GM18505 (cell line): ENCODE measurements around the gene STT3B.
A peak's percentile ranks its signal among the peaks of the same experiment; 100 is the strongest.

ENCODE experiments used
- ATAC-seq: cut with Tn5 transposase; IDR thresholded peaks from one replicate; pipeline ENCODE4 v1.9.1; 2021; ENCODE audit not compliant: unreplicated experiment
- POLR2A ChIP-seq: IDR thresholded peaks from 4 replicates; pipeline ENCODE4 v1.6.1; 2011; ENCODE audit warnings: borderline replicate concordance; ENCODE audit not compliant: insufficient read depth, insufficient read length; ENCODE audit errors: extremely low read depth

Gene STT3B

DNA sequence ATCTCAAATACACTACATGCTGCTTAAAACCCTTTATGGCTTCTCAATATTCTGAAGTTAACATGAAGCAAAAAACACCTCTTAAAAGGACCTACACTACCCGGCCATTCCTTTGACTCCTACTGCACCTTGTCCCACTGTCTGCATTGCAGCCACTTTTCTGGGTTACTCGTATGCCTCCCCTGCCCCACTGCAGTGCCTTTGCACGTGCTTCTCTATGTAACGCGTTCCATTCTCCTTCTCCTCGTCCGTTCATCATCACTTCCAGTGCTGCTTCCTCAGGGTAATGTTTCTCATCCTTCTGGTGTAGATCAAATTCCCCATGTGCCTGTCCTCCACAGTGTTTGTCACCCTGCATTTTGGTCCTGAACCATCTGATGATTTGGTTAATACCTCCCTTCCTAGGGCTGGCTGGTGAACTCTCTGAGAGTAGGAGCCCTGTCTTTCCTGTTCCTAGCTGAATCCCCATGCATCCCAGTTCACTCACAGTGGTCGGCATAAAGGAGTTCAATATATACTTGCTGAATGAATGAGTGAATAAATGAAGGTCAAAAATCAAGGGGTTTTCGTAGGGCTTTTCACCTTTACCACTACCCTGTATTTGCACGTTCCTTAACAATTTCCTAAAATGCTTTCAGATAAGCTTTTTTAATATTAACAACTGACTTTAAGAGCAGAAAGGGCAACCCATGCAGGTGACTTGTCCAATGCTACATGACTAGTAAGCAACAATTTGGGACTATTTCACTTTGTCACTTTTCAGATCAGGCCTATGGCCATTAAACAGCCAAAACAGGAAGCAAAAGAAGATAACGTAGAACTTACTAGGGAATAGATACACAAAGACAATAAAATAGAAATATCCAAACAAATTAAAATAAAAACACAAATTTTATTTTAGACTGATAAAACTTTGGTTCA lies 2.4 kb upstream of the STT3B start:
- TF ChIP-seq POLR2A, result no peak
- no peak for ATAC-seq

DNA sequence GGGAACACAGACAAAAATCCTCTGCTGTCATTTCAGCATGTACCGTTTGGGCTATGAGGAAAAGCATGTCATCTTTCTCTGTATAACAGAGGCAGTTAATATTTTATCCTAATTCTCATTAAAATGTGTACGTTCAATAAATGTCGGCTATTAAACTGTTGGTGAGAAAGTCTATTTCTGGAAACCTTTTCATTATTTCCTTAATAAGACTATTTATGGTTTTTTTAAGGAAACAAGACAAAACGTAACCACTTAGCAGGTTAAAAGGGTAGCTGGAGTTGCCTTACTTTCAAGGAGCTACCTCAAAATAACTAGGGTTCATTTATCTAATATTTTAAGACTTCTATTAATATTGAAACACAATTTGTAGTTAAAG lies 1.8 kb upstream of the STT3B start:
- TF ChIP-seq POLR2A, result no peak
- no peak for ATAC-seq

DNA sequence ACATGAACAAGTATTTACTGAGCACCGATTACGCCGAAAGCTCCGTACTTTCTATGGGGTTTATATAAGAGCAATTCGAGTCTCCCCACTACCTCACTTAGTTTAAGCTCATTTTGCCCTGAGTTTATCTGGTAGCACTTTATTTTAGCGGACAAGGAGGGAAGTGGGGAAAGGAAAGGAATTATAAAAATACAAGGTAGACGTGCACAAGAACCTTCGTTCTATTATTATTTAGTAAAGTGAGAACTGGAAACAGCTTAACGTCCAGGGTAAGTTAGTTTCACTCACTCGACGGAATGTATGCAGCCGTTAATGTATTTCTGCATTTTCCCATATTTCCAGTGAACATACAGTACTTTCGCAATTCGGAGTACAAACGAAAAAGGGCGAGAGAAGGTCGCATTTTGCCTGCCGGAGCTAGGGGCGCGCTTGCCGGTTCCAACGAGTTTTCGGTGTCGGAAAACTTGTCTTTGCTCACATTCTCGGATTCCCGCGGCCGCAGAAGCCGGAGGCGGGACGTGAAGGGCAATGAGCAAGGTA lies 1.2 kb upstream of the STT3B start:
- ATAC-seq, result no peak
- TF ChIP-seq POLR2A, result no peak

DNA sequence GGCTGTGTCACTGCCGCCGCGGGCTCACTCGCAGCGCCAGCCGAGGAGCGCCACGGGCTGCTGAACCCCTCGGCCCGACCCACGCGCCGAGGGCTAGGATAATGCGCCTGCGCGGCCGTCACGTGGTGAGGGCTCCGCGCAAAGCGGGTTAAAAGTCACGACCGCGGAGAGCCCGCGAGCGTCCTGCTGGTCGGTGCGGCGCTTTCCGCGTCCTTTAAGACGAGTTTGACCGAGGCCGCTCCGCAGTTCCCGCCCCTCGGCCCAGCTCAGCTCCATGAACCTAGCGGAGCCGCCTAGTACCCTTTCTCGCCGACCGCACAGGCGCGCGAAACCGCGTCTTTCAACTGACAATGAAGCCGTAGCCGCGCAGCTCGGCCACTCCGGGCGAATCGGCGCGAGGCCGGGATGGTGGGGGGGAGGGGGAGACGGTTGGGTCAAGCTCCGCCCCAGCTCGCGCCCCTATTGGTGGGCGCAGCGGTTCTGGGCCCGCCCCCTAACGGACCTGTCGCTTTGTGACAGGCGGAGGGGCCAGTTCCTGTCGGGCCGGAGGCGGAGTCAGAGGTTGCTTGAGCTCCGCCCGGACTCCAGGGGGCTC lies 636 bp upstream of the STT3B start:
- ATAC-seq, result peak; percentile 86
- peak; percentile 95 for TF ChIP-seq POLR2A

DNA sequence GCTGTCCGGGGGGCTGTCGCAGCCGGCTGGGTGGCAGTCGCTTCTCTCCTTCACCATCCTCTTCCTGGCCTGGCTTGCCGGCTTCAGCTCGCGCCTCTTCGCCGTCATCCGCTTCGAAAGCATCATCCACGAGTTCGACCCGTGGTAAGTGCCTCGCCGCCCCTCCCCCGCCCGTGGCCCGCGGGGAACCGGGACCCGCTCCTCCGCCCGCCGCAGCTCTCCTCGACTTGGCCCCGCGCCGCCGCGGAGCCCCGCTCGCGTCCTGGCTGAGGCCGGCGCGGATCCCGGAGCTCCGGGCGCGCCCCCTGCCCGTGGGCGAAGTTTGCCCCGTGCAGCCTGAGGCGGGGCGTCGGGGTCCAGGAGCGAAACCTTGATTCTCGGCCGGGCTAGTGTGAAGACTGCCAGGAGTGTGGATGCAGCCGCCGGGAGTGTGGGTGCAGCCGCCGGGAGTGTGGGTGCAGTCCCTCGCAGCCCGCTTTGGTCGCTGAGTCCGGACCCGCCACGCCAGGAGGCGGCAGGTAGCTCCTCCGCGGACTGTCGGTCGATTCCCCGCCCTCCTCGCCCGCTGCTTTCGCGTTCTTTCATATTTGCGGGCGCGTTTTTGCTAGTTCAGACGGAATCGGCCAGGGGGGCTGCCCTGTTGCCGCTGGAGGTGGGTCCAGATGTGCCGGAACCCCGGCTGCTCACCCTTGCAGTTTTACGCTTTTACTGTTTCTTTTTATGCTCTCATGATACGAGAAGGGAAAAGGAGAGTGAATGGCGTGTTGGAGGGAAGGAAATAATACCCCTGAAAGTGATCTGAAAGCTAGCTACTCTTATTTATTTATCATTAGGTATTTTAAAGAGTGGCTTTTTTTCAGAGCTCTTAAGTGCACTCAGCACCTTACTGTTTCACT lies 692 bp downstream of the STT3B start:
- ATAC-seq, result peak; percentile 5
- TF ChIP-seq POLR2A, result no peak

DNA sequence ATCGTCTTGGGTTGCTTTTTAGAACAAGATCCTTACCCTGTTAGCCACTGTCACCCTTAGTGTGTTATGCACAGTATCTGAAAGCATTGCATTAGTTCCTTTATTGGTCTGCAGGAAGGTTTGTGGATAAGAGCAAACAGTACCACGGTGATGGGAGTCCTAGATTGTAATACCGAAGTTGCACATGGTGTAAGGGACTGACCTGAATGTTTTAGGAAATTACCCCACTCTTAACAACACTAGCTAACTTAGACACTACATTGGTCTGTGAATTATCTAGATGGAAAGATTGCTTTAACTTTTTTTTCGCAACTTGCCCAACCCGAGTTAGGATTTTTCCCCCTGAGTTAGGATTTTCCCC lies 1.3 kb downstream of the STT3B start:
- no peak for ATAC-seq
- no peak for TF ChIP-seq POLR2A

DNA sequence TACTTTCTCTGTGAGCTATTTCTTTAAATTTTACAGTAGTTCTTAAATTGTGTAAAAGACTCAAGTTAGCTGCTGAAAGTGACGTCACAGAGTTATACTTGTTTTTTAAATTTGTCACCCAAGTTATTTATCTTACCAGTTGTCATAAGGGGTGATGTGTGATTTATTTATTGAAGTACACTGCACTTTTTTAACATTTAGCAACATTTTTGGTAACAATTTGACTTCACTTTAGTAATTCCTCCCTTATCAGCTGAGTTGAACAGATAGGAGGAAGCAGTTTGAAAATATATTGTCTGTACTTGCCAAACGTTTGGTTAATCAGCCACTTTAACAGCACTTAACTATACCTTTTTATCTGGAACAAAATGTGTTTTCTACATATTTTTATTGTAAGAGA lies 3.8 kb downstream of the STT3B start:
- TF ChIP-seq POLR2A, result no peak
- no peak for ATAC-seq

DNA sequence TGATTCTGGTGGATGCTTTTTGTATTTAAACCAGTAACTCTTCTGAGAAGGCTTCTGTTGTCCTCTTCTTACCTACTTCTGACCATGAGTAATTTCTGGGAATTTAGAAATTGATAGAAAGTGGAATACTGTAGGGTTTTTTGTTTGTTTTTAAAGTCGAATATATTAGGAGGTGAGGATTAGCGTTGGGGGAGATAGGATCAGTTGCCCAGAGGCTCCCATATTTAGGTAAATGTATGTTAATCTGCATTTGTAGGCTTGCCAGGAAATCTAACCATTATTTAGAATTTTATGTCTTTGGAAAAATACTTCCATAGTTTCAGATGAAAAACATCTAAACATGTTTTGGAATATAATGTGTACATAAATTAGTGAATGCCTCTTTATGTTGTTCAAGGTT lies 6.1 kb downstream of the STT3B start:
- no peak for ATAC-seq
- TF ChIP-seq POLR2A, result no peak

DNA sequence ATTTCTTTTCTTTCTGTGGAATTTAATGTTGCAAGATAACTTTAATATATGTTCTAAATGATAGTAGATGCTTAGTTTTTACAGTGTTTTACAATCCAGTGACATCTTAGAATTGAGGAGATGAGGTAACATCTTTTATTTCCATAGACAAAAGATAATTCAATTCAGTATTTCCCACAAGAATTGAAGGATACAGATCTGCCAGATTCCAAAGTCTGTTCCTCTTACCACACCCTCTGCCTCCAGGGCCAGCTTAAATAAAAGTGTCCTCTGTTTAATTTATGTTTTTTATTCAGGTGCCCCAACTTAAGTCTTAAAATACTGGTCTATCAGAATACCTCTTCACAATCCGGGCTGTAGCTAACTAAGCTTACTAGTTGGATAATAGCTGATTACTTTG lies 6.5 kb downstream of the STT3B start:
- no peak for ATAC-seq

DNA sequence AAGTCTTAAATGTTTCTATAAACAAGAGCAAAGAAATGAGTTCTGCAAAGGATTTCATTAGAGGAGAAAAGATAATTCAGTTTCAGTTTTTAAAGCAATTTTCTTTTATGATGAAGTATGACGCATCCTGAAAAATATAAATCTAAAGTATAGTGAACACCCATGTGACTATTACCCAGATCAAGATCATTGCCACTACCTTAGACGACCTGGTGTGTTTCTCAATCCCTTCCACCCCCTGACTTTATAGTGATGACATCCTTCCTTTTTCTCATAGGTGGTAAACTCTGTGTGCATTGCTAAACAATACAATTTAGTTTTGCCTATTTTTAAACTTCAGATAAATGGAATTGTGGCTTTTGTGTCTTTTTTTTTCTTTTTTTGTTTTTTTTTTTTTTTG lies 8.4 kb downstream of the STT3B start:
- TF ChIP-seq POLR2A, result no peak
- ATAC-seq, result no peak

More for the DNA sequence above, 6.5 kb downstream of the STT3B start:
- no peak for TF ChIP-seq POLR2A

DNA sequence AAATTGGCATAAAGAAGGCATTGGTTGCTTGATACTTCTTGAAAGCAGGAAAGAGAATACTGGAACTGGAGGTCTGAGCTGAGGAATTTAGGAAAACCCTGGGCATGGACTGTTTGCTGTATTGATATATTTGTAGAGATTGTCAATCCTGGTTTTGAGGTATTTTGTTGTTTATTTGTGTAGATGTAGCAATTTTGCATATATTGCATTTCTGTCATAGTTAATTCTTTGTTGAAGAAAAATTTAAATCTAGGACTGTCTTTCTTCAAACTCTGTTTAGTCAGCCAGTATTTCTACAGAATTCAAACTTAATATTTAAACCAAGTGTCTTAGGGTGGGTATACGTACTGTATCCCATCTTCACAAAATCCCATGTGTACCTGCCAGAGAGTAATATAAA lies 9.5 kb downstream of the STT3B start:
- no peak for ATAC-seq
- TF ChIP-seq POLR2A, result no peak

DNA sequence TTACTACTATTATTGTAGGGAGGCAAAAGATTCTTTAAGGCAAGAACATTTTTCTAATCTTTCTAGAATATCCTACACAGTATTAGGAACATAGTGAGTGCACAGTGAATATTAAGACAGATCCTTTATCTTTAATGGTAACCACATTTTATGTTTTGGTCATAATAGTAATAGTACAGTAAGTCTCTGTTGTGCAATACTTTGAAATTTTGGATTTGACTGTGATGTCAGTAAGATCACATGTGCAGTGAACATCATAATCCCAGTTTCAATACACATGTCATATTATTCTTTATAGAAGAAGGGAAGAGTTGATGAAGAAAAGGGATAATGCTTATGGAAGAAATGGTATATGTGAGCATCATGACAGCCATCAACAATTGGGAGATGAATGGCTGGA lies 10.7 kb downstream of the STT3B start:
- ATAC-seq, result no peak
- TF ChIP-seq POLR2A, result no peak

DNA sequence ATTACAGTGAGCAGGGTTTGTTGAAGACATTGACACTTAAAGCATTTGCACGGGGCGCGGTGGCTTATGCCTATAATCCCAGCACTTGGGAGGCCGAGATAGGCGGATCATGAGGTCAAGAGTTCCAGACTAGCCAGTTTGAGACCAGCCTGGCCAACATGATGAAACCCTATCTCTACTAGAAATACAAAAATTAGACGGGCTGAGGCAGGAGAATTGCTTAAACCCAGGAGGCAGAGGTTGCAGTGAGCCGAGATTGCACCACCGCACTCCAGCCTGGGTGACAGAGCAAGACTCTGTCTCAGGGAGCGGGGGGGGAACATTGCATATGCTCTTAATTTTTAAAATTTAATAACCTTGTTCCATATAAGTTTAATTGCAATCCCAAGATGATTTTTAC lies 11.9 kb downstream of the STT3B start:
- ATAC-seq, result no peak
- no peak for TF ChIP-seq POLR2A

DNA sequence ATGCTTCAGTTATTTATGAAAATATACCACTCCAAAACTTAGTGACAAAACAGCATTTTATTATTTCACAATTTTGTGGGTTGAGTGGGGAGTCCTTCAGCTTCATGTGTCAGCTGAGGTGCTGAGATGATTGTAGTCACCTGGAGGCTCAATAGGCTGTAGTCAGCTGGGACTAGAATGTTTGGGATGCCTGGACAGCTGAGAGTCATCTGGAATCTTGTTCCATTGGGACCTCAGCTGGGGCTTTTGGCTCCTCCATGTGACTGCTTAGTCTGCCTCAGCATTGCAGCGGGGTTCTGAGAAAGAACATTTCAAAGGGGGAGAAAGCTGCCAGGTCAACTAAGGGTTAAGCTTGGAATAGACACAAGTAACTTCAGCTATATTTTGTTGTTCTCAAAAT lies 13.4 kb downstream of the STT3B start:
- ATAC-seq, result no peak
- no peak for TF ChIP-seq POLR2A

DNA sequence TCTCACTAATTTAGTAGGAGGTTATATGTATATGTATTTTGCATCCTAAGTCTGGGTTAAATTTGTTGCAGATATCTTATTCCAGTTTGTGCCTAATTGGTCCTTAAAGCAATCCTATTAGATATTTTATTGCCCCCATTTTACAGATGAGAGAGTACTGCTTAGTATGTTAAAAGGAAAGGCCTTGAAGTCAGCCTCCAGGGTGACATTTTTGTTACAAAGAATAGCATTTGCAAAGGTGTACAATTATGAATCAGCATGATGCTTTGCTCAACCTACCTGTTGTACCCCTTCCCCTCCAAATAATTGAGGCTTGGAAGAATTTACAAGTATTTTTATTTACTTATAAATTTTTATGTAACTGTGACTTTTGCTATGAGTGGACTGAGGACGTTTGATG lies 14.0 kb downstream of the STT3B start:
- TF ChIP-seq POLR2A, result no peak
- no peak for ATAC-seq
